K562 (cell line): Measurements from ENCODE around the gene CASR. TPM values are rescaled to one million over a fixed set of nuclear protein-coding genes. Genes with fewer than 3 reads are reported as not detected.

ENCODE experiments used
- ATAC-seq: fragments of 200-7000 bp; cut with Tn5 transposase; 3 replicates; pipeline ENCODE4 v1.9.1; 2020; ENCODE audit warnings: moderate library complexity
- BruUV-seq: library from RNA; stranded (reverse); fragments of 400-500 nt; replicated peaks from 2 replicates; lab custom pipeline; 2021; lab: Mats Ljungman, UMichigan
- CTCF ChIA-PET: fragments of 300-600 bp; formaldehyde crosslinking; extraction: SDS; loops from one replicate; lab custom pipeline; 2021; ENCODE audit warnings: low intra/inter-chr PET ratio; lab: Yijun Ruan, JAX
- POLR2A ChIA-PET: fragments of 300-600, 350-650 bp; sonication (Branson Sonifier 250); formaldehyde crosslinking; extraction: SDS; loops from one replicate; lab custom pipeline; 2021; ENCODE audit warnings: antibody characterized with exemption, inconsistent platforms; lab: Yijun Ruan, JAX
- DNase-seq, 4 experiments: peaks; one replicate each; pipeline versions ENCODE4 v3.0.0 to v3.0.0-alpha.2; 2011 to 2018; ENCODE audit warnings: low spot score in 3 of 4, mixed read lengths in 3 of 4; ENCODE audit errors: extremely low read depth in 1 of 4
- FAIRE-seq: peaks from 2 replicates; lab custom pipeline; 2011; peaks lifted over from hg19 to GRCh38; lab: Jason Lieb, UNC
- H2AFZ ChIP-seq: 2 replicates; pipeline ENCODE4 v1.6.0; 2011; ENCODE audit warnings: low read depth, low read length, control low read depth, inconsistent platforms
- H3K27ac ChIP-seq: fragments of 200-600 bp; 3 replicates; pipeline ENCODE4 v1.8.0; 2011; ENCODE audit warnings: low read depth, mild to moderate bottlenecking, control low read depth, inconsistent platforms, low read length, moderate library complexity, mixed read lengths; ENCODE audit errors: extremely low read depth
- H3K27me3 ChIP-seq, 2 experiments: fragments of 300-600 bp in 1 of 2; 2 replicates in 1 of 2; 3 replicates in 1 of 2; pipeline versions ENCODE4 v1.6.0 to v1.8.0; 2011; ENCODE audit warnings: inconsistent platforms in 2 of 2, low read length in 2 of 2, mild to moderate bottlenecking in 1 of 2, mixed read lengths in 1 of 2, moderate library complexity in 1 of 2; ENCODE audit not compliant: control insufficient read depth in 2 of 2, insufficient read depth in 2 of 2
- H3K36me3 ChIP-seq: fragments of 300-600 bp; 3 replicates; pipeline ENCODE4 v1.8.0; 2011; ENCODE audit warnings: mild to moderate bottlenecking, low read length, inconsistent platforms; ENCODE audit not compliant: control insufficient read depth, insufficient read depth
- H3K4me1 ChIP-seq, 2 experiments: fragments of 200-600 bp in 1 of 2; replicated peaks in 1 of 2; 2 replicates in 1 of 2; 3 replicates in 1 of 2; pipeline versions ENCODE4 v1.5.1 to v1.8.0; 2011; ENCODE audit warnings: inconsistent platforms in 2 of 2, low read length in 2 of 2, mild to moderate bottlenecking in 1 of 2, mixed read lengths in 1 of 2, moderate library complexity in 1 of 2; ENCODE audit not compliant: control insufficient read depth in 2 of 2, insufficient read depth in 2 of 2
- H3K4me2 ChIP-seq: 2 replicates; pipeline ENCODE4 v1.6.1; 2011; ENCODE audit warnings: low read length, control low read depth, inconsistent platforms, mixed read lengths; ENCODE audit not compliant: insufficient read depth
- H3K4me3 ChIP-seq: fragments of 200-600 bp; sonication (generic), shearing (Covaris generic); 2 replicates; pipeline ENCODE4 v1.5.1; 2016; ENCODE audit warnings: control low read depth, inconsistent platforms
- H3K79me2 ChIP-seq: fragments of 200-600 bp; 3 replicates; pipeline ENCODE4 v1.8.0; 2011; ENCODE audit warnings: low read length, inconsistent platforms; ENCODE audit not compliant: control insufficient read depth, insufficient read depth
- H3K9ac ChIP-seq, 2 experiments: 2 replicates each; pipeline versions ENCODE4 v1.6.0 to v1.6.1; 2011; ENCODE audit warnings: low read depth in 2 of 2, low read length in 2 of 2, control low read depth in 1 of 2, inconsistent platforms in 1 of 2, mild to moderate bottlenecking in 1 of 2, mixed read lengths in 1 of 2; ENCODE audit not compliant: insufficient read depth in 1 of 2
- H3K9me1 ChIP-seq: one replicate; pipeline ENCODE4 v1.6.0; 2011; ENCODE audit warnings: inconsistent platforms, mild to moderate bottlenecking, low read length, moderate library complexity; ENCODE audit not compliant: control insufficient read depth, insufficient read depth
- H3K9me3 ChIP-seq: replicated peaks from 2 replicates; pipeline ENCODE4 v1.5.1; 2011; ENCODE audit warnings: low read depth, low read length, inconsistent platforms; ENCODE audit not compliant: control insufficient read depth, insufficient read depth
- H4K20me1 ChIP-seq: replicated peaks from 2 replicates; pipeline ENCODE4 v1.6.1; 2011; ENCODE audit warnings: low read length, inconsistent platforms, mixed read lengths; ENCODE audit not compliant: control insufficient read depth, insufficient read depth
- MTA3 ChIP-seq: fragments of 450-650 bp; formaldehyde crosslinking; IDR thresholded peaks from 2 replicates; pipeline ENCODE4 v1.6.1; 2017; ENCODE audit warnings: mild to moderate bottlenecking, borderline replicate concordance
- TGIF2 ChIP-seq: sonication (generic); formaldehyde crosslinking; IDR thresholded peaks from 2 replicates; pipeline ENCODE4 v1.8.1; 2022; ENCODE audit warnings: mild to moderate bottlenecking, missing genetic modification reagents, moderate library complexity
- ZEB2 ChIP-seq: fragments of 450-650 bp; IDR thresholded peaks from 2 replicates; pipeline ENCODE4 v1.6.1; 2016
- ZNF133 ChIP-seq: fragments of 250-450 bp; sonication (Bioruptor Pico); IDR thresholded peaks from 2 replicates; pipeline ENCODE4 v1.4.0; 2020; ENCODE audit warnings: mild to moderate bottlenecking
- ZNF239 ChIP-seq: fragments of 250-450 bp; sonication (Bioruptor Pico); IDR thresholded peaks from 2 replicates; pipeline ENCODE4 v1.4.0; 2020; ENCODE audit warnings: mild to moderate bottlenecking
- ZNF707 ChIP-seq: fragments of 250-450 bp; sonication (Bioruptor Pico); conservative IDR thresholded peaks from 2 replicates; pipeline ENCODE4 v1.8.0; 2022; ENCODE audit warnings: inconsistent platforms, mild to moderate bottlenecking, moderate library complexity
- WGBS: fragments of 100-300 bp; shearing (Covaris generic); methylation state at CpG from one replicate; pipeline ENCODE4 v1.1.6; 2016; ENCODE audit warnings: low coverage, mixed read lengths; ENCODE audit not compliant: insufficient coverage; ENCODE audit errors: missing lambda C conversion rate; 5-methylcytosine and 5-hydroxymethylcytosine counted together
- in situ Hi-C: fragments of 300-500 bp; cut with MboI; formaldehyde crosslinking; loops from 4 replicates; pipeline ENCODE4 v1.15.0; 2018; ENCODE audit warnings: inconsistent platforms, mixed read lengths
- intact Hi-C: fragments of 100-400 bp; cut with micrococcal nuclease; formaldehyde crosslinking; loops from 2 replicates; pipeline ENCODE4 v1.14.2; 2022
- polyA plus RNA-seq, 8 experiments: library from polyadenylated mRNA; depleted of rRNA in 4 of 8; stranded (reverse) in 5 of 8; unstranded in 3 of 8; fragments of >200 nt; fragmentation: Nextera tagmentation in 2 of 8; fragmentation: Illumina TruSeq in 1 of 8; extraction: Ambion mirVana in 2 of 8; extraction: Trizol in 1 of 8; gene quantifications; 2 replicates each; pipeline versions ENCODE4 v1.2.1 to v1.2.3, GENCODE V29; 2011 to 2014; ENCODE audit warnings: inconsistent platforms in 1 of 8, missing spikeins in 1 of 8
- total RNA-seq, 7 experiments: library from RNA; depleted of rRNA in 6 of 7; stranded (reverse); fragments of >200 nt in 6 of 7; fragmentation: Illumina TruSeq in 2 of 7; extraction: Trizol in 2 of 7; gene quantifications; 2 replicates each; pipeline versions ENCODE4 v1.2.1 to v1.2.3, GENCODE V29; 2011 to 2021; ENCODE audit warnings: low replicate concordance in 1 of 7

Gene CASR
- total and polyA plus RNA-seq, 9 of the 15 experiments (the other 6 are each of a cell fraction or from before 2014, with no cell fraction given): not detected

DNA sequence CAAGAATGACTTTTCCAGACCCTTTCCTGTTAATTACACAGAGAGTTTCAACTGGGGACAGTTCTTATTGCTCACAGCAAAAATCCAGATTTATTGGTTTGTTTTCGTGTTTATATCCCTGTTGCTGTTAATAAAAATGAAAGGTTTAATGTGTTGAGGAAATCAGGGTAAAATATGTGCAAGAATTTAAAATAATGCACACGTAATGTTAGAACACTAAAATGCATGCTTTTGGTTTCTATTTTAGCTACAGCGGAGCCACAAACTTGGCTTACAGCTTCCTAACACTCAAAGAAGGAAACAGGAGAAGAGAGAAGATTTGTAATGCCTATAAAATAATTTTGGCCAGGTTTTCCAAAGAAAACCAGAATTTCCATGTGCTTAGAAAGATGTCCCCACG, 62.7 kb downstream of the CASR start (continued):
- TF ChIP-seq ZNF133 (CRISPR knock-in tag) (no peak), ZEB2 (no peak), MTA3 (no peak), ZNF707 (CRISPR knock-in tag) (no peak)
- TF ChIP-seq, all 486 proteins: peak for 0

DNA sequence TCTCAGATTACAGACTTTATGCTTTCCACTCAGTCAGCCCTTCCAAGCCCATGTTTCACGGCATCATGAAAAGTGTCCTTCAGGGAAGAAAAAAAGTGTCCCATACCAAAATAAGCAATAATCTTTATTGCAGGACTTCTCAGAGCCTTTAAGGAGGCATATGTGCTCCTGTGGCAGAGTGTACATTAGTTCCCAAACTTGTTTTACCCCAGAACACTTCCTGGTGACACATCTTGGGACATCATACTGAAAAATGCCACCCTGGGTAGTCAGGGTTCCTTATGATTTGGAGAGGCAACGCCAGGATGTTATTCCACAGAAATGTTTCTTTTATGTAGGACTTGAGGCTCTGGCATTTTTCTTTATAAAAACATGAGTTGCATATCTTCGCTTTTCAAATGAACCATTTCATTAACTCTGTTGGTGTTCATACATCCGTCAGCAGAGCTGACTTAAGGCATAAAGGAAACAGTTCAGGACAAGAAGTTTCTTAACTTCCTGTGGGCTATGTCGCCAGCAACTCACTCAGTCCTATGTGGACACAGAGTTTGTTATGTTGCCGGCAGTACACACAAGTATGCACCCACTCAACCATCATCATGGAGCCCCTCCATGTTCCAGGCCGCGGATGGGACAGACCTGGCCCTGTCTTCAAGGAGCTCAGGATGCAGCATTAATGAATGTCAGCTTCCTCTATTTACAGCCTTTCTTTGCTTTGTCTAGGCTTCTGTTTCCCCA, 63.8 kb downstream of the CASR start:
- no peak overlapping the region for H3K4me3 ChIP-seq
- no peaks in the 10 kb centered on the region for H3K79me2 ChIP-seq
- H3K27me3 ChIP-seq: peaks cover 2 to 8% of the 10 kb centered on the region in 2 experiments; a peak in 3 of 5 replicates
- no peaks in the 10 kb centered on the region for H3K4me1 ChIP-seq
- no peak for TF ChIP-seq TGIF2 (CRISPR knock-in tag)
- TF ChIP-seq ZNF239 (CRISPR knock-in tag): peak; percentile 88
- ATAC-seq (no peak), DNase-seq (no peak), FAIRE-seq (no peak)
- WGBS: 6% methylated on average over 8 of the region's 8 CpGs
- no peaks in the 10 kb centered on the region for H3K9me1 ChIP-seq
- no peaks in the 10 kb centered on the region for H4K20me1 ChIP-seq
- no peaks in the 10 kb centered on the region for H3K9me3 ChIP-seq
- no peaks in the 10 kb centered on the region for H3K36me3 ChIP-seq
- in situ Hi-C loops (no loop called here), intact Hi-C loops (no loop called here)
- POLR2A ChIA-PET: interaction anchor here (0.6 kb wide), 2 partner anchors 31 to 425 kb away, joined by 3 read pairs; no protein-coding TSS in a partner anchor
- no peak overlapping the region for H2AFZ ChIP-seq
- H3K4me2 ChIP-seq: no peak overlapping the region
- H3K9ac ChIP-seq: no peak overlapping the region
- H3K27ac ChIP-seq: no peak overlapping the region
- no TSS peak for BruUV-seq
- CTCF ChIA-PET: no interaction called here
